NCI-H1436 (cell line): ENCODE data around the gene MKNK1.

ENCODE experiments used
- DNase-seq: peaks from one replicate; lab custom pipeline; 2025; lab: John Stamatoyannopoulos, UW

Gene MKNK1

GRCh38 chr1:46595127-46595526 is 8.9 kb downstream of the MKNK1 start:
- DNase-seq = no peak

GRCh38 chr1:46594063-46594462 is 10.0 kb downstream of the MKNK1 start:
- DNase-seq = no peak

- no peak for DNase-seq
Measured at GRCh38 chr1:46592823-46593222, 11.2 kb downstream of the MKNK1 start.

- no peak for DNase-seq
Measured at GRCh38 chr1:46589529-46589928, 14.5 kb downstream of the MKNK1 start.

GRCh38 chr1:46587069-46587468 is 17.0 kb downstream of the MKNK1 start:
- no peak for DNase-seq

GRCh38 chr1:46585312-46585938 is 18.6 kb downstream of the MKNK1 start:
- no peak for DNase-seq

GRCh38 chr1:46583494-46583893 is 20.6 kb downstream of the MKNK1 start:
- DNase-seq = no peak

GRCh38 chr1:46582972-46583371 is 21.1 kb downstream of the MKNK1 start:
- no peak for DNase-seq

- DNase-seq = no peak
Measured at GRCh38 chr1:46581681-46582455, 22.2 kb downstream of the MKNK1 start.

GRCh38 chr1:46580140-46580903 is 23.7 kb downstream of the MKNK1 start:
- no peak for DNase-seq

GRCh38 chr1:46577671-46578070 is 26.4 kb downstream of the MKNK1 start:
- no peak for DNase-seq

- no peak for DNase-seq
Measured at GRCh38 chr1:46576596-46576995, 27.5 kb downstream of the MKNK1 start.

GRCh38 chr1:46575778-46576177 is 28.3 kb downstream of the MKNK1 start:
- no peak for DNase-seq

GRCh38 chr1:46575300-46575699 is 28.8 kb downstream of the MKNK1 start:
- no peak for DNase-seq

GRCh38 chr1:46571691-46572225 is 32.3 kb downstream of the MKNK1 start:
- no peak for DNase-seq

GRCh38 chr1:46569884-46570725 is 34.0 kb downstream of the MKNK1 start:
- DNase-seq = no peak

GRCh38 chr1:46569116-46569515 is 35.0 kb downstream of the MKNK1 start:
- no peak for DNase-seq

- DNase-seq = no peak
Measured at GRCh38 chr1:46568461-46568891, 35.6 kb downstream of the MKNK1 start.

GRCh38 chr1:46563341-46563740 is 40.7 kb downstream of the MKNK1 start:
- no peak for DNase-seq

- no peak for DNase-seq
Measured at GRCh38 chr1:46562498-46562897, 41.6 kb downstream of the MKNK1 start.

- no peak for DNase-seq
Measured at GRCh38 chr1:46558966-46559365, 45.1 kb downstream of the MKNK1 start.
